Prostate gland (tissue), 2 donors: Measurements from ENCODE around the gene VSNL1.

Source experiments
- CTCF ChIP-seq, 4 experiments: fragments of 200-600 bp in 2 of 4; fragments of 450-650 bp in 2 of 4; sonication (generic) in 2 of 4; IDR thresholded peaks; 1 replicate in 3 of 4; 2 replicates in 1 of 4; pipeline ENCODE4 v1.5.1; 2016 to 2019; ENCODE audit warnings: antibody characterized with exemption in 4 of 4, mild to moderate bottlenecking in 2 of 4, moderate library complexity in 2 of 4
- POLR2A ChIP-seq: fragments of 450-650 bp; IDR thresholded peaks from one replicate; pipeline ENCODE4 v1.6.1; 2016; ENCODE audit warnings: antibody characterized with exemption, mild to moderate bottlenecking

DNA sequence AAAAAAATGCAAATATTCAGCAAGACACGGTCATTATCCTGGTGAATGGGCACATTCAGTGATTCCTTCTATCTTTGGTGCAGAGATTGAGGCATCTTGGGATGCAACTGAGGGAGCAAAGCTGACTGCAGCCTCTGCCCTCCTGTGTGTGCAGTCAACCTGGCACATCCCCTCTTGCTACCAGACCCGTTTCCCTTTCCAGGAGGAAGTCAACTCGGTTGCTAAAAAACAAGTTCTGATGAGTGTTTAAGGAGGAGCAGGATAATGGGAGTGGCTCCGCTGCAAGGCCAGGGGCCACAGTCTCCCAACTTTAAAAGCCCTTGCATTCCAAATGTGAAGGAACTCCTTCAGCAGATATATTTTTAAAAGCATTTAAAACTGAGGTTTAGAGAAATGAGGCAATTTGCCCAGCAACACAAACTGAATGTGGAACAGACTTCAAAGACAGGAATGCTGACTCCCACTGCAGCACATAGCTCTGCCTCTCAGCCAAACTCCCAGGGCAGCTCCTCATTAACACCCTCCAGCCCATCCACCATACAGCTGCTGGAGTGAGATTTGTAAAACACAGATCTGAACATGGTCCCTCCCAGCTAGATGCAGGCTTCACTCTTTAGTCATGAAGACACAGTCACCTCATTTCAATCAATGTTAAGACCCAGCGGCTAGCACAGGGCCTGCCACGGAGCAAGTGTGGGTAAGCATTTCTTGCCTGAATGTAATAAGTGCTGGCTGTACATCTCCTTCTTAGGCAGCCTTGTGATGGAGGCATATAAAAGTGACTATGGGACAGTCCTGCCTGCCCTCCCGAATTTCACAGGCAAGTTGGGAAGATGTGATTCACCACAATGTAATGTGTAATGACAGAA, 54.3 kb downstream of the VSNL1 start:
- TF ChIP-seq CTCF (IDR thresholded peaks at IDR 0.05) (no peak), POLR2A (no peak)
